ENCODE measurements around the gene GKAP1.
"Not testable (repeated sequence)": the region's sequence is repeated elsewhere in the genome, so short reads cannot be mapped to it uniquely, and the experiment has no call there.

The GKAP1 gene

DNA sequence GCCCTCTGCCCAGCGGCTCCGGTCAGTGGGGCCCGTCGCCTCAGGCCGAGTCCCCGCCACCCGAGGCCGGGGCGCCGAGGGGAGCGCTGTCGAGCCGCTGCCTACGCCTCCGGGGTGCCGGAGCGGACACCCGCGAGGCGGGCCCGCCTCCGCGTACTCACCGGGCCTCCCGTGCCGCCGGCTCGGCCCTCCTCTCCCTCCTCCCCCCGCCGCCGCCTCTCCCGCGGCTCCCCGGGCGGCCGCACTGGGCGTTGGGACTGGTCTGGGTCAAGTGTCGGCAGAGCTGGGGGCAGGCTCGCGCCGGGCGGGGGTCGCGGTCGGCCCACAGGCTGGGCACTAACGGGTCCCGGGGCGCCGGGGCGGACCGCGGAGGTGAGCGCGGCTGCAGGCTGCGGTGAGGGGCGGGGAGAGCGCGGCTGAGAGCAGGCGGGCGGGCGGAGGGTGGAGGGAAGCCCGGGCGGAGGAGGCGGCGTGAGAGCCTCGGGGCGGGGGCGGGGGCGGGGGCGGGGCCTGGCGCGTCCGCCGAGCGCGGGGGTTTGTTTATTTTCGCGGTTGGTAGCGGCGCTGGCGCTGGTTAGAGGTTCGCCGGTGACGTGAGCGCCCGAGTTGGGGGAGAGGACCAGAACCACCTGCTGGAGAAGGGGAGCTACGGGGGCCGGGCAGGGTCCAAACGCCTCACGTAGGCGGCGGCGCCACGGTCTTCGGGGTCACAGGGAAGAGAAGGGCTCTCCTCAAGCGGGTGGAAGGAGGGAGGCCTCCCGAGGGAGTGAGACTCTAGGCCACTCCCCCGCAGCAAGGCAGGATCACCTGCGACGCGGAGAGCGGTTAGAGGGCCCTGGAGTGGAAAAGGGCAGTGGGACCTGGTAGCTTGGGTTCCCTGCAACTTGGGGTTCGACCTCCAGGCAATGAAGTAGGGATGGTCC lies at the start of gene GKAP1:
Gene GKAP1, minus strand, starts transcription at position 414 of the 923 bp plus-strand sequence. CDS start 11,252 bp downstream, outside the sequence.
- peak; percentile 74 for DNase-seq

DNA sequence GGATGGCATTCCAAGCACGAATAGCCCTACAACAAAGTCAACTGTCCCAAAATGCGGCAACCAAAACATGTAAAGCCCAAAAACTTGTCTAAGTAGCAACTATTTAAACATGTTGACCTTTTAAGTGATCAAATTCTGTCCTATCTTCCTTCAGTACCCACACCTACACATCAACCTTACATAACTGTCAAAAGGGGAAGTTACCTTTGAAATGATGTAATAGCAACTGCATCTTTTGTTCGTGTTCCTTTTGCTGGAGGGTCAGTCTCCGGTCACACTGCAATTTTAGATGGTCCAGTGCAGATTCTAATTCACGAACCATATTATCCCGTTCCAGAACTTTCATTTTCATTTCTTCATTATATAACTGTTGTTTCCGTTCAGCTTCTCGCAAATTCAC lies 32.3 kb upstream of the GKAP1 start:
- not testable (repeated sequence) for DNase-seq

GRCh38 chr9:83837070-83837643 lies 19.6 kb upstream of the GKAP1 start:
- DNase-seq: not testable (repeated sequence)

DNA sequence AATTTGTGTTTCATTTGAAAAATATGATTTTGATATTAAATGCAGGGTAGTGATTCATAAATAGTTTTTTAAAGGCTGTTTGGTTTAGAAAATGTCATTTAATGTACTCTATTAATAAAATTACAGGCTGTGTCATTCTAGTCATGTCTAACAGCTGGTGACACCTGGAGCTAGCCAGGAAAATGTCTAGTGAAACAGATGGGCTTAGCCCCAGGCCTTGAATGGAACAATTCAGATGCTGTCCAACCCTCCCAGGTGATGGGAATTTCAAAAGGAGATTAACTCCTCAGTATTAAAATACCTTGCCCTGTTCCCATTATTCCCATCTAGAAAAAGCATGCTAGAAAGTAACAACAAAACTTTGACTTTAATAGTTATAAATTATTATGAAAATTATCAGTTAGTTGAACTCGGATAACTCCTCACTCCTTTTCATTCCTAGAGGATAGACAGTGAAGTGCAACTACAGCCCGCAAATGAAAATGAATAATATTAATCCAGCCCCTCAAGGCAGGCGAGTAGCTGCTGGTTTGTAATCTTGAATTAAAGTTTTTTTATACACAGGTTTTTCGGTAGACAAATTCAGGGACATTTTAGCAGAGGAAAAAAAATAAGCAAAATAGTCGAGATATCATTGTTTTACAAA lies 13.0 kb upstream of the GKAP1 start:
- DNase-seq: not testable (repeated sequence)

DNA sequence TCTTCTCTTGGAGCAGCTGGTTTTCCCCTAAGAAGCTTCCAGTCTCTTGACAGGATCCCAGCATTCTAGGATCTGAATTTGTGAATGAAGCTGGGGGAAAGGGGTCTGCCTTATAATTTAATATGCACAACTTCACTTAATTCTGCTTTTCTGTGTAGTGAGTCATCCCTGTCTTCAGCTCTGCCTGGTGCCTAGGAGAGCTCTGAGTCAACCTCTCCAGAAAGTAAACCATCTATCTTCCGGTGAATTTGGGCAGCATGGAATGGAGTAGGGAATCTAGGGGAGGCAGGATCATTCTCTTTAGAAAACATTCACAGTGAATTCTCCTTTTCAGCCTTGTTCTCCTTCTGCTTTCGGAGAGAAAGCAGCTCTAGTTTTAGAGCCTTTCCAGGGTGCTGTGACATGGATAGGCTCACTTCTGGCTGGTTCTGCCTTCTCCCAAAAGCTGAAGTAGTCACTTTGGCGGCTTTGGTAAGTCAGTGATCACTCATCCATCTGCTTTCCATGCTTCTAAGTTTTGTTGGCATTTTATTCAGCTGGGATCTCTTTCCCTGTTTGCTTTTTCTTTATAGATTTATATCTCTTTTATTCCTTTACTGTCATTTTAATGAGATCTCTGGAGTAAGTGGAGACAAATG lies 7.5 kb upstream of the GKAP1 start:
- DNase-seq: not testable (repeated sequence)

DNA sequence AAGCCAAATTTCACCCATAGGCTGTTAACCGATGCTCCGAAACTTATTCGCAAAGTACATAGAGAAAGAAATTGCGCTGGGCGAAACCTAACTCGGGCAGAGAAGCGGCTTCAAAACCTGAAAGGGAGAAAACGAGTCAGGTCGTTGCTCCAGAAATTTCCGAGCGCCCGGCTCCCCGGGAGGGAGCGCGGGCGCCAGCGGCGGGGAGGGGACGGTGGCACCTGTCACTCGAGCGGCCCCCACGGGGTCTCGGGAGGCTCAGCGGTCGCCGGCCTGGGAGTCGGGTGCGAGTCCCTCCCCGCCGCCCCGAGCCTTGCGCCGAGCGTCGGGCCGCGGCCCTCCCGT lies 586 bp downstream of the GKAP1 start:
- DNase-seq: not testable (repeated sequence)

GRCh38 chr9:83815120-83815519 lies 2.4 kb downstream of the GKAP1 start:
- not testable (repeated sequence) for DNase-seq

DNA sequence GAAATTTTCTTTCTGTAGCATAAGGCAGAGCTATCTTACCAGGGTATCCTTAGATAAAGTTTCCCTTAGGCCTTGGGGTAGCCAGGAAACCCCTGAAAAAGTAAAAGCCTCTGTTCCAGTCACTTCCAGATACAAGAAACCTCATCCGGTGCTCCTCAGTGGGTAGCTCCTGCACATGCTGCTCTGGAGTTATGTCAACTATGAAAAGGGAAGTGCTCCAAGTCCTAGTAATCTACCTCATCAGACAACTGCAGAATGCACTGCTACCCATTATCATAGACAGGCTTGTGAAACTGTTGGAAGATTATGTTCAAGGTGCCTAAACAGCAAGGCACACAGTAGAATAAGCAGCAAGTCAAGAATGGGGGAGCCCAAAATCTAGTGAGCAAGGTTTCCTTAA lies 8.4 kb downstream of the GKAP1 start:
- DNase-seq: not testable (repeated sequence)

DNA sequence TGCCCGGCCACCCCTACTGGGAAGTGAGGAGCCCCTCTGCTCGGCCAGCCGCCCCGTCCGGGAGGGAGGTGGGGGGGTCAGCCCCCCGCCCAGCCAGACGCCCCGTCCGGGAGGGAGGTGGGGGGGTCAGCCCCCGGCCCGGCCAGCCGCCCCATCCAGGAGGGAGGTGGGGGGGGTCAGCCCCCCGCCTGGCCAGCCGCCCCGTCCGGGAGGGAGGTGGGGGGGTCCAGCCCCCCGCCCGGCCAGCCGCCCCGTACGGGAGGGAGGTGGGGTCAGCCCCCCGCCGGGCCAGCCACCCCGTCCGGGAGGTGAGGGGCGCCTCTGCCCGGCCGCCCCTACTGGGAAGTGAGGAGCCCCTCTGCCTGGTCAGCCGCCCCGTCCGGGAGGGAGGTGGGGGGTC lies 13.1 kb downstream of the GKAP1 start:
- DNase-seq: not testable (repeated sequence)

GRCh38 chr9:83803941-83804340 lies 13.6 kb downstream of the GKAP1 start:
- not testable (repeated sequence) for DNase-seq

DNA sequence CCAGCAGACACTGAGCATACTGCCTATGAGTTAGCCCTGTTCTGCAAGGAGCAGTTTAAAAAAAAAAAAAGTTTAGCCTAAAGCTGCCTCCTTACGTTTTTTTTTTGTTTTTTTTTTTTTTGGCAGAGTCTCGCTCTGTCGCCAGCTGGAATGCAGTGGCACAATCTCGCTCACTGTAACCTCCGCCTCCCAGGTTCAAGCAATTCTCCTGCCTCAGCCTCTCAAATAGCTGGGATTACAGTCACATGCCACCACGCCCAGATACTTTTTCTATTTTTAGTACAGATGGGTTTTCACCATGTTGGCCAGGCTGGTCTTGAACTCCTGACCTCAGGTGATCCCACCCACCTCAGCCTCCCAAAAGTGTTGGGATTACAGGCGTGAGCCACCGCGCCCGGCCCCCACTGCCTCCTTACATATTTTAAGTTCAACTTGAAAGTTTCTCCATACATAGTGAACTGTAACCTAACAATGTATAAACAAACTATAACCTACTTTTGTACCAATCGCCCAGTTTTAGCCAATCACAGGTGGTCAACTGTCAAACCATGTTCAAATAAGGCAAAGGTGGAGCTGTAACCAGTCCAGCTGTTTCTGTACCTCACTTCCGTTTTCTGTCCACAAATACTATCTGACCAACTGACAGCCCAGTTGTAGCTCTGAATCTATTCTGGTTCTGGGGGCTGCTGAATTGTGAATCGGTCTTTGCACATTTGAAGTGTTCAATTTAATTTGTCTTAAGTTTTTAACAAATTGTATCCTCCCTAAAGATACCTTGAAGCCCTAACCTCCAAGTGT lies 17.1 kb downstream of the GKAP1 start:
- no peak for DNase-seq

- no peak for DNase-seq
Observed at GRCh38 chr9:83794051-83794450, 23.5 kb downstream of the GKAP1 start.

GRCh38 chr9:83792746-83793145 lies 24.8 kb downstream of the GKAP1 start:
- DNase-seq: no peak

DNA sequence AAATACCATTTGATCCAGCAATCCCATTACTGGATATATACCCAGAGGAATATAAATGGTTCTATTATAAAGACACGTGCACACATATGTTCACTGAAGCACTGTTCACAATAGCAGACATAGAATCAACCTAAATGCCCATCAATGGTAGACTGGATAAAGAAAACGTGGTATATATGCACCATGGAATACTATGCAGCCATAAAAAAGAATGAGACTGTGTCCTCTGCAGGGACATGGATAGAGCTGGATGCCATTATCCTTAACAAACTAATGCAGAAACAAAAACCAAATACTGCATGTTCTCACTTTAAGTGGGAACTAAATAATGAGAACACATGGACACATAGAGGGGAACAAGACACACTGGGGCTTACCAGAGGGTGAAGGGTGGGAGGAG lies 39.4 kb downstream of the GKAP1 start:
- no peak for DNase-seq

GRCh38 chr9:83775932-83776331 lies 41.6 kb downstream of the GKAP1 start:
- no peak for DNase-seq

- no peak for DNase-seq
Observed at GRCh38 chr9:83772860-83773259, 44.7 kb downstream of the GKAP1 start.

DNA sequence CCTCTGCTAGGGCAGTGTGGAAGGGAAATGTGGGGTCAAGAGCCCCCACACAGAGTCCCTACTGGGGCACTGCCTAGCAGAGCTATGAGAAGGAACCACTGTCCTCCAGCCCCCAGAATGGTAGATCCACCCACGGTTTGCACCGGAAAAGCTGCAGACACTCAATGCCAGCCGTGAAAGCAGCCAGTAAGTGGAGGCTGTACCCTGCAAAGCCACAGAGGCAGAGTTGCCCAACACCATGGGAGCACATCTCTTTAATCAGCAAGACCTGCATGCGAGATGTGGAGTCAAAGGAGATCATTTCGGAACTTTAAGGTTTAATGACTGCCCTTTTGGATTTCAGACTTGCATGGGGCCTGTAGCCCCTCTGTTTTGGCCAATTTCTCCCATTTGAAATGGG lies 52.2 kb downstream of the GKAP1 start:
- no peak for DNase-seq

GRCh38 chr9:83754383-83754977 lies 63.1 kb downstream of the GKAP1 start:
- no peak for DNase-seq

DNA sequence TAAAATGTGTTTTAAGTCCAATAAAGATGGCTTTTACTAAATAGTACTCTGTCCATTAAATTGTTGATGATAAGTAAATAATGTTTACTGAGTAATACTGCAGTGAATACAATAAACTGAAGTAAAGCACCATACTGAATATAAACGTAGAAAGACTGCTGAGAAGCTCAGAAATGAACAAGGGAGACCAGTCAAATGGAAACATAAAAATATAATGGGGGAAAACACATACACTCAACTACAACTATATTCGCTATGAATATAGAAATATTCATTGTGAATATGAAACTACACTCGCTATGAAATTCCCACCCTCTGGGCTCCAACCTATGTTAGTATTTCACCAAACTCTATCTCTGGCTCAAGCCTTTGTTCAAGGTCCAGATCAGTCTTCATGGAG lies 67.9 kb downstream of the GKAP1 start:
- DNase-seq: no peak

DNA sequence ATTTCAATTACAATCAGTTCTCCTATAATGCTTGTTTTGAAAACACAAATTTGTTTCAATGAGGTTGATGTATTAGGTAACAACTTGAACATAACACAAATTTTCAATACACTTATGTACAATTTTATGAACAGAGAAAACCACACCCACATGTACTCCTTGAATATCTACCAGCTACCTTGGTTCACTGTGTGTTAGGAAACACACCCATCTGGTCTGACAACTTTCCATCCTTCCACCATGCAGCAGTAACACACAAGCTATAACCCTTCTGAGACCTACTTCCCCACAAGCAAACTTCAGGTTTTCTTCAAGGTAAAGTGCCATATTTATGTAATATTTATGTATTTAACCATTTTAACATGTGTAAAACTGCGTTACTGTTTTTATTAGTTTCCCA lies 73.4 kb downstream of the GKAP1 start:
- no peak for DNase-seq

DNA sequence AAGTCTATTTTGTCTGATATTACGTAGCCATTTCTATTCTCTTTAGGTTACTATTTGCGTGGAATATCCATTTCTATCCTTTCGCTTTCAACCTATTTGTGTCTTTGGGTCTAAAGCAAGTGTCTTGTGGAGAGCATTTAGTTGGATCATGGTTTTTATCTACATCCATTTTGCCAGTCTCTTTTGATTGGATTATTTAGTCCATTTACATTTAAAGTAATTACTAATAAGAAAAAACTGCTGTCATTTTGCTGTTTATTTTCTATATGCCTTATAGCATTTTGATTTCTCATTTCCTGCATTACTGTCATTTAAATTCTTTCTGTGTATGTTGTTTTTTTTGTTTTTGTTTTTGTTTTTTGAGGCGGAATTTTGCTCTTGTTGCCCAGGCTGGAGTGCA lies 83.8 kb downstream of the GKAP1 start:
- DNase-seq: no peak
